Liver (tissue), 3 donors: ENCODE results near the gene TANGO2.
A peak's percentile ranks its signal among the peaks of the same experiment; 100 is the strongest.

ENCODE experiments used
- ATF3 ChIP-seq: IDR thresholded peaks from 2 replicates; pipeline ENCODE4 v1.6.1; 2016; ENCODE audit warnings: antibody characterized with exemption
- CTCF ChIP-seq: fragments of 150-350 bp; IDR thresholded peaks from 2 replicates; pipeline ENCODE4 v1.5.1; 2017; ENCODE audit warnings: improper control_type of control experiment, low read depth, low read length; ENCODE audit not compliant: missing input control
- EGR1 ChIP-seq, 2 donors: IDR thresholded peaks; 2 replicates each; pipeline ENCODE4 v1.6.1; 2016 to 2018; ENCODE audit warnings: antibody characterized with exemption in 2 of 2, low read depth in 2 of 2
- FOXA1 ChIP-seq: IDR thresholded peaks from 2 replicates; pipeline ENCODE4 v1.6.1; 2016; ENCODE audit warnings: antibody characterized with exemption
- GABPA ChIP-seq, 2 donors: IDR thresholded peaks in 1 of 2; conservative IDR thresholded peaks in 1 of 2; 2 replicates each; pipeline ENCODE4 v1.6.1; 2016; ENCODE audit warnings: antibody characterized with exemption in 2 of 2, mild to moderate bottlenecking in 1 of 2, moderate library complexity in 1 of 2
- JUND ChIP-seq, 2 donors: IDR thresholded peaks; 2 replicates each; pipeline ENCODE4 v1.6.1; 2016; ENCODE audit warnings: antibody characterized with exemption in 2 of 2
- MAX ChIP-seq: IDR thresholded peaks from 2 replicates; pipeline ENCODE4 v1.6.1; 2016; ENCODE audit warnings: antibody characterized with exemption
- RAD21 ChIP-seq, 2 donors: IDR thresholded peaks; 2 replicates each; pipeline ENCODE4 v1.6.1; 2016; ENCODE audit warnings: antibody characterized with exemption in 2 of 2, mild to moderate bottlenecking in 2 of 2
- REST ChIP-seq: IDR thresholded peaks from 2 replicates; pipeline ENCODE4 v1.6.1; 2016; ENCODE audit warnings: antibody characterized with exemption, mild to moderate bottlenecking
- RXRA ChIP-seq, 2 donors: IDR thresholded peaks; 2 replicates each; pipeline ENCODE4 v1.6.1; 2017 to 2018; ENCODE audit warnings: antibody characterized with exemption in 2 of 2, mild to moderate bottlenecking in 1 of 2
- TAF1 ChIP-seq: conservative IDR thresholded peaks from 2 replicates; pipeline ENCODE4 v1.6.1; 2016; ENCODE audit warnings: antibody characterized with exemption, mild to moderate bottlenecking
- YY1 ChIP-seq: IDR thresholded peaks from 2 replicates; pipeline ENCODE4 v1.6.1; 2016; ENCODE audit warnings: antibody characterized with exemption, mild to moderate bottlenecking
- donor health status: healthy.
- donor health status: healthy.

- no peak for TF ChIP-seq MAX
- peak in 1 of 2 donors; percentile 59 for TF ChIP-seq EGR1 (IDR thresholded peaks at IDR 0.05; ENCODE audit: low read depth in 2 of 2)
- TF ChIP-seq CTCF: no peak
- TF ChIP-seq JUND (IDR thresholded peaks at IDR 0.05): no peak
- no peak for TF ChIP-seq RXRA (IDR thresholded peaks at IDR 0.05)
- no peak for TF ChIP-seq REST
- no peak for TF ChIP-seq RAD21 (IDR thresholded peaks at IDR 0.05)
- no peak for TF ChIP-seq TAF1
- no peak for TF ChIP-seq YY1
- no peak for TF ChIP-seq FOXA1
- TF ChIP-seq ATF3: no peak
- TF ChIP-seq GABPA (IDR thresholded peaks at IDR 0.05 in 1 of 2, conservative IDR thresholded peaks at IDR 0.05 in 1 of 2): no peak
Observed at GRCh38 chr22:19986410-19987341, 34.2 kb upstream of the TANGO2 start.
